GM03348 (cell line): Measurements from ENCODE around the gene WFDC11.
A peak's percentile ranks its signal among the peaks of the same experiment; 100 is the strongest.

Source experiments
- DNase-seq: peaks from one replicate; pipeline ENCODE4 v3.0.0; 2012; ENCODE audit warnings: low spot score

The WFDC11 gene

DNA sequence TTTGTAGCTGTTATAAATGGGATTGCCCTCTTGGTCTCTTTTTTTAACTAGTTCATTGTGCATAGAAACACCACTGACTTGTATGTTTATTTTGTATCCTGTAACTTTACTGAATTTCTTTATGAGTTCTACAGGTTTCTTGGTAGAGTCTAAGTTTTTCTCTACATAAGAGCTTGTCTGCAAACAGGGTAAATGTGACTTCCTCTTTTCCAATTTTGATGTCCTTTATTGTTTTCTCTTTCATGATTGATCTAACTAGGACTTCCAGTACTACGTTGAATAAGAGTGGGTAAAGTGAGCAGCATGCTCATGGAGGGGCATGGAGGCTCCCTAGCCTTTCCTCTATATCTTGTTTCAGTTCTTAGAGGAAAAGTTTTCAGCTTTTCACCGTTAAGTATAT, 43.5 kb downstream of the WFDC11 start:
- DNase-seq, result no peak

DNA sequence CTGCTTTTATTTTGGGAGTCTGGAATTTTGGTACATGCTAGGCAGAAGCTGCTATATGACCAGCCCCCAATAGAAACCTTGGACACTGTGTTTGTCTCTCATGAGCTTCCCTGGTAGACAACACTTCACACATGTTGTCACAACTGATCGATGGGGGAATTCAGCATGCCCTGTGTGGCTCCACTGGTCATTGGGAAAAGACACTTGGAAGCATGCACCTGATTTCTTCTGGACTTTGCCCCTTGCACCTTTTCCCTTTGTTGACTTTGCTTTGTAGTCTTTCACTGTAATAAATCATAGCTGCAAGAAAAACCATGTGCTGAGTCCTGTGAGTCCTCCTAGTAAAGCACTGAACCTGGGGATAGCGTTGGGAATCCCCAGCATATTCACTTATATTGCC, 48.4 kb downstream of the WFDC11 start:
- DNase-seq, result no peak

DNA sequence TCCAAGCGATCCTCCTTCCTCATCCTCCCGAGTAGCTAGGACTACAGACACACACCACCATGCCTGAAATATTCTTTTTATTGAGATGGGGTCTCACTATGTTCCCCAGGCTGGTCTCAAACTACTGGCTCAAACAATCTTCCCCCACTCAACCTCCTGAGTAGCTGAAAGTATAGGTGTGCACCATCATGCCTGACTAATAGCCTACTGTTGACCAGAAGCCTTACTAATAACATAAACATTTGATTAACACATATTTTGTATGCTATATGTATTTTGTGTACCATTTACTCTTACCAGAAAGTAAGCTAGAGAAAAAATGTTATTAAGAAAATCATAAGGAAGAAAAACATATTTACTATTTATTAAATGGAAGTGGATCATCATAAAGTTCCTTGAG, 52.4 kb downstream of the WFDC11 start:
- DNase-seq, result no peak

DNA sequence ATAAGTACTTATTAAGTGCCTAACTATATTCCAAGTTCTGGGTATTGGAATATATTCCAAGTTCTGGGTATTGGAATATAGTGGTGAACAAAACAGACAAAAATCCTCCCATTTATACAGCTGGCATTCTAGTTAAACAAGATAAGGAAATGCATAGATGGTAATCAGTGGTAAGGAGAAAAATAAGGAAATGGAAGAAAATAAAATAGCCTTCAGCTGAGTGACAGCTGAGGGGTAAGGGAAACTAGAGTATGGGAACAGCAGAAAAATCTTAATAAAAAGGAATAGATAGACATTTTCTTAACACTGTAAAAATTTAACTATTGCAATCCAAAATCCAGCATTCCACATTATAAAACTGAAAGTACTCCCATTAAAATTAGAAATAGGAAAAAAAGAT, 57.7 kb downstream of the WFDC11 start:
- DNase-seq, result no peak

DNA sequence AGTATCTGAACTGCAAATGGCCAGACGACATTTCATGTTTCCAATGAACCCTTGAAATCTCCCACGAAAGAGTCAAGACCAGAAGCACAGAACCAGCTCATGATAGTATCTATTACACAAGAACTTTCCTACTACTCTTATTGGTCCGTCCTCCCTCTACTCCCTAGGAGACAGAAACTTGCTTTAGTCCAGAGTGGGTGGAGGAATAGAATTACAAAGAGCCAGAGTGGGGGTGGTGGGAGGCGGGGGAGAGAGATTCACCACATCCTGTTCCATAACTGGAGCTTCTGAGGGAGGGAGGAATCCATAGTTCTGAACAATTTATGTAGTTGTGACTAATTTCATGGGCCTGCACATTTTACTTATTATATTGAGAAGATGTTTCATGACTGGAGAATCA, 59.0 kb downstream of the WFDC11 start:
- DNase-seq, result peak; percentile 87

DNA sequence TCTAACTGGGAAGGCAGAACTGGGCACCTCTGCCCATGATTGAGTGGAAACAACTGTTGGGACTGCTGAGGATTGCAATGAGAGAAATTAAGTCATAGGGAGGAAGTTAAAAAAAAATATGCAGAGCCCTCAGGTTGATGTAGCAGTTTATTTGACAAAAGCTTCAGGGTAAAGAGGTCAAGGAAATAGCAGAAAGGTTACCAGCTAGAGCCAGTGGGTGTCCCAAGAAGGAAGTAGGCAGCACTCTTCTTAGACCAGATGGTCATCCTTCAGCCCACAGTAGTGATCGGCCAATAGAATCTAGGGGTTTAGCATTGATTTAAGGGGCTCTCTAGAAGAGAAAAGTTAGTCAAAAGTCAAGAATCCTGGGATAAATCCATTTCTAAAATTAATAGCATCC, 62.2 kb downstream of the WFDC11 start:
- no peak for DNase-seq
